ENCODE results near the gene APIP. TPM values are rescaled to one million over a fixed set of nuclear protein-coding genes. Genes with fewer than 3 reads are reported as not detected.

Gene APIP
- total RNA-seq, 1 donor from 2014 or later = 13.3 TPM

DNA sequence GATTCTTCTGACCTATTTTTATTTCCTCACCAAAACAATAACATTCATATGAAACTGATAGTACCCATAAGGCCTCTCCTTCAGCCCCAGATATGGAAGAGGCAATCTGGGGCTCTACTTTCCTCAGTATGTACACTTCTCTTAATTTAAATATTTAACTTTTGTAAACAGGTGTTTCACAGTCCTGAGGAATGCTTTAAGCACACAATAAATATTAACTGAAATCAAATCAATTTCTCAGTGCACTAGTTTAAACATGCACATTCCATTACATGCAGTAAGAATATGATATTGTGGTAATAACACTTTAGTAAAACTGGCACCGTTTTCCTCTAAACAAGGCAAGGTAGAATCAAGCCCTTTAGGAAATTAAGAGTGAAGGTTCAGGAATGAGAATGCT is 28.9 kb downstream of the APIP start:
- Mint-ChIP-seq H3K27ac (ENCODE audit: unreplicated experiment) (no peak overlapping the region), H3K9me3 (ENCODE audit: low read depth) (no peaks in the 10 kb centered on the region), H3K4me1 (ENCODE audit: low read depth) (no peaks in the 10 kb centered on the region), H3K4me3 (ENCODE audit: unreplicated experiment) (no peak overlapping the region), H3K27me3 (ENCODE audit: low read depth) (no peaks in the 10 kb centered on the region), H3K36me3 (ENCODE audit: low read depth) (peaks cover 11% of the 10 kb centered on the region)
- no peak for TF ChIP-seq CTCF (IDR thresholded peaks at IDR 0.05)
- no peak for DNase-seq (ENCODE audit: low spot score)

GRCh38 chr11:34886609-34887008 is 29.6 kb downstream of the APIP start:
- no peak overlapping the region for H3K27ac Mint-ChIP-seq (ENCODE audit: unreplicated experiment)
- no peaks in the 10 kb centered on the region for H3K4me1 Mint-ChIP-seq (ENCODE audit: low read depth)
- no peaks in the 10 kb centered on the region for H3K27me3 Mint-ChIP-seq (ENCODE audit: low read depth)
- H3K9me3 Mint-ChIP-seq (ENCODE audit: low read depth) = peaks cover 2% of the 10 kb centered on the region
- no peak for TF ChIP-seq CTCF (IDR thresholded peaks at IDR 0.05)
- peaks cover 15% of the 10 kb centered on the region for H3K36me3 Mint-ChIP-seq (ENCODE audit: low read depth)
- no peak for DNase-seq (ENCODE audit: low spot score)
- no peak overlapping the region for H3K4me3 Mint-ChIP-seq (ENCODE audit: unreplicated experiment)

DNA sequence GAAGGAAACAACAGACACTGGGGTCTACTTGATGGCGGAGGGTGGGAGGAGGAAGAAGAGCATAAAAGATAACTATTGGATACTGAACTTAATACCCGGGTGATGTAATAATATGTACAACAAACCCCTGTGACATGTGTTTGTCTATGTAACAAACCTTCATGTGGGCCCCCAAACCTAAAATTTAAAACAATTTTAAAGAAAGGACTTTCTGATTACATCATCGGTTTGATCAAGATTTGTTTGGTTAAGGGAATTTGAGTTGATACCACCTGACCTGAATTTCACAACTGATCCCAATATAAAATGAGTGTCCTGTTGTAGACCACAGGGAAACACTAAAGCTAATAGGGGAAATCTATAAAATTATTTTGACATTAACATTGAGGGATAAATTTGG is 34.3 kb downstream of the APIP start:
- Mint-ChIP-seq H3K27me3 (ENCODE audit: low read depth) (no peaks in the 10 kb centered on the region), H3K4me3 (ENCODE audit: unreplicated experiment) (no peak overlapping the region), H3K9me3 (ENCODE audit: low read depth) (peaks cover 5% of the 10 kb centered on the region), H3K4me1 (ENCODE audit: low read depth) (no peaks in the 10 kb centered on the region), H3K36me3 (ENCODE audit: low read depth) (peaks cover 18% of the 10 kb centered on the region), H3K27ac (ENCODE audit: unreplicated experiment) (no peak overlapping the region)
- TF ChIP-seq CTCF (IDR thresholded peaks at IDR 0.05) = no peak
- no peak for DNase-seq (ENCODE audit: low spot score)

- peaks cover 7% of the 10 kb centered on the region for H3K9me3 Mint-ChIP-seq (ENCODE audit: low read depth)
- H3K4me3 Mint-ChIP-seq (ENCODE audit: unreplicated experiment) = no peak overlapping the region
- no peak for DNase-seq (ENCODE audit: low spot score)
- H3K27ac Mint-ChIP-seq (ENCODE audit: unreplicated experiment) = no peak overlapping the region
- no peak for TF ChIP-seq CTCF (IDR thresholded peaks at IDR 0.05)
- no peaks in the 10 kb centered on the region for H3K27me3 Mint-ChIP-seq (ENCODE audit: low read depth)
- peaks cover 12% of the 10 kb centered on the region for H3K36me3 Mint-ChIP-seq (ENCODE audit: low read depth)
- peaks cover 4% of the 10 kb centered on the region for H3K4me1 Mint-ChIP-seq (ENCODE audit: low read depth)
Observed at GRCh38 chr11:34877375-34877975, 38.7 kb downstream of the APIP start.

DNA sequence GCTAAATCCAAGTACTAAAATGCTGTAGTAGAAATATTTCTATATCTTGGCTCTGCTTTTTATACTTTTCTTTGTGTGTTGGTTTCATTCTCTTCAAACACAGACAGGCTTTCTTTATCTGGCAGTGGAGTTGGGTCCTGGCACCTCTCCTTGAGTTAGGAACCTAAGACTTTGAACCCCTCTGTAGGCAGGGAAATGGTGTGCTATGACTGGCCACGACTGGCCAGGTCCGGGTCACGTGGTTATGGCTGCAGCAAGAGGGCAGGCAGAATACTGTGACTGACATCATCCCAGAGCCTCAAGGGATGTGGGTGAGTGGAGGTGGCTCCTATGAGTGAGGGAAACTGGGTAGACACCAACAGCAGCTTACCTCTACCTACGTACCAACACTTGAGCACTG is 42.0 kb downstream of the APIP start:
- Mint-ChIP-seq H3K4me1 (ENCODE audit: low read depth) (peaks cover 4% of the 10 kb centered on the region), H3K27me3 (ENCODE audit: low read depth) (no peaks in the 10 kb centered on the region), H3K36me3 (ENCODE audit: low read depth) (peaks cover 5% of the 10 kb centered on the region), H3K4me3 (ENCODE audit: unreplicated experiment) (no peak overlapping the region), H3K9me3 (ENCODE audit: low read depth) (peaks cover 3% of the 10 kb centered on the region), H3K27ac (ENCODE audit: unreplicated experiment) (no peak overlapping the region)
- TF ChIP-seq CTCF (IDR thresholded peaks at IDR 0.05) = no peak
- no peak for DNase-seq (ENCODE audit: low spot score)

Data from chondrocyte (in vitro differentiated cells).